Large intestine (tissue), 3 donors: ENCODE measurements around the gene KATNBL1. TPM values are rescaled to one million over a fixed set of nuclear protein-coding genes. Genes with fewer than 3 reads are reported as not detected.

Source experiments
- DNase-seq, 2 donors: peaks; one replicate each; pipeline versions ENCODE4 v3.0.0 to v3.0.0-alpha.2; 2013
- H3K27ac ChIP-seq: one replicate; pipeline ENCODE4 v1.5.1; 2013; ENCODE audit warnings: low read length
- H3K27me3 ChIP-seq: 2 replicates; pipeline ENCODE4 v1.6.1; 2013; ENCODE audit warnings: low read length; ENCODE audit not compliant: control insufficient read depth, insufficient read depth
- H3K36me3 ChIP-seq: 2 replicates; pipeline ENCODE4 v1.6.1; 2013; ENCODE audit warnings: low read length; ENCODE audit not compliant: control insufficient read depth, insufficient read depth
- H3K4me1 ChIP-seq: one replicate; pipeline ENCODE4 v1.6.1; 2013; ENCODE audit warnings: low read length; ENCODE audit not compliant: control insufficient read depth, insufficient read depth
- H3K4me3 ChIP-seq: one replicate; pipeline ENCODE4 v1.5.1; 2013; ENCODE audit warnings: low read length
- H3K9me3 ChIP-seq: one replicate; pipeline ENCODE4 v1.6.1; 2013; ENCODE audit warnings: mild to moderate bottlenecking, low read depth, low read length, moderate library complexity; ENCODE audit not compliant: control insufficient read depth
- WGBS: methylation state at CpG from one replicate; pipeline ENCODE4 v1.1.5; 2013; ENCODE audit warnings: low lambda C conversion rate; ENCODE audit not compliant: insufficient coverage; 5-methylcytosine and 5-hydroxymethylcytosine counted together
- polyA plus RNA-seq: library from polyadenylated mRNA; unstranded; fragments of 120-200 nt; gene quantifications from one replicate; pipeline ENCODE4 v1.2.1, GENCODE V29; 2013

KATNBL1 gene
- polyA plus RNA-seq, 1 donor: 59.4 TPM

DNA sequence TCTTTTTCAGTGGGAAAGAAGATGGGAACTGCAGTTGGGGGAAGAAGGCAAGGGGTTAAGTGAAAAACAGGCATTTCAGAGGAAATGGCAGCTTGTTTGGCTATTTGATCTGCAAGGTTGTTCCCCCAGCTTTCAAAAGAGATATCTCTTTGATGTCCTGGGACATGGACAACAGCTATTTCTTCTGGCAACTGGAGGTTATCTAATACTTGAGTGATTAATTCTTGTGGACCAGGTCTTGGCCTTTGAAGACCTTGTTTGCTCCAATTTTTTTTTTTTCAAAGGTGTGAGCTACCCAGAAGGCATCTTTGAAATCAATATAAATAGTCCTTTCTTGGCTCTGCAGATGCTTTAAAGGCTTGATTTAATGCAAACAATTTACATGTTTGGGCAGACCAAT lies 51.5 kb downstream of the KATNBL1 start:
- Histone ChIP-seq H3K4me3 (no peak overlapping the region), H3K36me3 (peaks cover 49% of the 10 kb centered on the region), H3K27ac (no peak overlapping the region), H3K27me3 (no peaks in the 10 kb centered on the region), H3K4me1 (no peaks in the 10 kb centered on the region), H3K9me3 (peaks cover 21% of the 10 kb centered on the region)
- DNase-seq: no peak

DNA sequence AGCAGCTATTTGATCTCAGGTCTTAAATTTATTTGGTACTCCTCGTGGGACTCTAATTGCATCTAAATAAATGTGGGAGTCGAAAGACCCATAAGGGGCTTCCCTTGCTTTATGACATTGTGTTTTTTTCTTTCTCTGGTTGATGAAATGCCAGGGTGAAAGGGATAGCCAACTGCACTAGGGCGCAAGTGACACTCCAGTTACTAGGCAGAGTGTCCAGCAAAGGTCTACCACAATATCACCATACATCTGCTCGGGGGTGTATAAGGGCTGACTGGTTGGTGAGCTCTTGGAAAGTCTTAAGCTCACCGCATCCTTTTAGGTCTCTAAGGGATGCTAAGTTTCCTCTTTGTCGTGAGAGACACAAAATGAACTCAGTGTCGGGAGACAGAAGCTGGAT lies 54.0 kb downstream of the KATNBL1 start:
- Histone ChIP-seq H3K4me3 (no peak overlapping the region), H3K9me3 (peaks cover 7% of the 10 kb centered on the region), H3K27ac (no peak overlapping the region), H3K4me1 (no peaks in the 10 kb centered on the region), H3K27me3 (no peaks in the 10 kb centered on the region), H3K36me3 (peaks cover 45% of the 10 kb centered on the region)
- WGBS: 43% methylated on average over 1 of the region's 7 CpGs
- DNase-seq: no peak

DNA sequence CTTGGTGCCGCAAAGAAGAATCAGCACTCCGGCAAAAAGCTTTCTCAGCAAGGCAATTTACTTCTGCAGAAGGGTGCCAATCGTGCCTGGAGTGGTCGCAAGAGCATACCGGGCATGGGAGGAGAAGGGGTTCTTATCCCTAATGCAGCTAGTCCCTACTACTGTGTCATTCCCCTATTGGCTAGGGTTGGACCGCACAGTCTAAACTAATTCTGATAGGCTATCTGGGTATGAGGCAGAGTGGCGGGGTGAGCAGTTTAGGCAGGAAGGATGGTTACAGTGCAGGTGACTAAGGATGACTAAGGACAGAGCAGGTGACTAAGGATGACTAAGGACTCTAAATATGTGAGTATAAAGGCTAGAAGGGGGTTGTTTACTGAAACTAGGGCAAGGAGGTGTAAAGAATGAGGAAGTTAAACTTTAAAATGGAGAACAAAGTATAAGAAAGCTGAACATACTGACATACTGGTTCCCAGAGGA lies 55.1 kb downstream of the KATNBL1 start:
- Histone ChIP-seq H3K27ac (no peak overlapping the region), H3K36me3 (peaks cover 48% of the 10 kb centered on the region), H3K9me3 (peaks cover 7% of the 10 kb centered on the region), H3K4me1 (no peaks in the 10 kb centered on the region), H3K27me3 (no peaks in the 10 kb centered on the region), H3K4me3 (no peak overlapping the region)
- DNase-seq: no peak
- WGBS: 100% methylated on average over 1 of the region's 7 CpGs

DNA sequence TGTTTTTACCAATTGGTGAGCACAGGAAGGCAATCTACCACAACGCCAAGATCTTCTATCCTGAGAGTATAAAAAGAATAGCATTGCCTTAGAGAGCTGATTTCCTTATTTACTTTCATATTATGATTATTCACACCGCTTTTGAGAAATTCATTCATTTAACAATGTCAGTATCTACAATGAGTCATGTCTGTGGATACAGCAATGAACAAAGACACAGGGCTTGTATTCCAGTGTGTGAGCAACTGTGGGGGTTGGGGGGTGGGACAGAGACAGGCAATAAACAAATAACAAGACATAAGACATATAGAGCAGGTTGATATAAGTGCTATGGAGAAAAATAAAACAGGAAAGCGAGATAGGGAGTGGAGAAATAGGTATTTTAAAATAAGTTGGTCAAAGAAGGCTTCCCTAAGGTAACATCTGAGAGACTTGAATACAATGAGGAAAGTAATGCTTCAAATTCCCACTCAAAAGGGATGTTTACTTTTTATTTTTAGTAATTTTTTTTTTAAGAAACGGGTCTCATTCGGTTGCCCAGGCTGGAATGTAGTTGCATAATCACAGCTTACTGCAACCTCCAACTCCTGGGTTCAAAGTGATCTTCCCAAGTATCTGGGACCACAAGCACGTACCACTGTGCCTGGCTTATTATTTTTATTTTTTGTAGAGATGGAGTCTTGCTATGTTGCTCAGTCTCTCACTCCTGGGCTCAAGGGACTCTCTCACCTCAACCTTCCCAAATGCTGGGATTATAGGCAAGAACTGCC lies 62.3 kb downstream of the KATNBL1 start:
- Histone ChIP-seq H3K27me3 (no peaks in the 10 kb centered on the region), H3K27ac (no peak overlapping the region), H3K4me1 (no peaks in the 10 kb centered on the region), H3K36me3 (peaks cover 48% of the 10 kb centered on the region), H3K9me3 (no peaks in the 10 kb centered on the region), H3K4me3 (no peak overlapping the region)
- no peak for DNase-seq
- 63% methylated on average over 2 of the region's 6 CpGs for WGBS

DNA sequence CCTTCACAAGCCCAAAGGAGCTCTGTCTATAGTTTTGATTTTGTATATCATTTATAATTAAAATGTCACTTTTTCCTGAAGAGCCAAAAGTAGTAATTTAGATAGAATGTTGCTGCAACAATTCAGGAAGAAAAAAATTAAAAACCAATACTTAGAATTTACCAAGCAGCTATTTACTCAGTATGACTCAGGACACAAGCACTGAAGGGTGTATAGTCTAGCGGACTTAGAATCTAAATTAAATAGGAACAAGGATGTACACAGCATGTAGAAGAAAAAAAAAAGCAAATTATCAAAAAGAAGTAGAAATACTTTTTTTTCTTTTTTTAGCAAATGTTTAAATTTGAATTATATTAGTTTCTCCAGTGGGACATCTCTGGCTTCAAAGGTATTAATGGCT lies 76.4 kb downstream of the KATNBL1 start:
- no peak for DNase-seq
- H3K9me3 ChIP-seq: no peaks in the 10 kb centered on the region
- no peaks in the 10 kb centered on the region for H3K4me1 ChIP-seq
- no peaks in the 10 kb centered on the region for H3K36me3 ChIP-seq
- 100% methylated on average over 1 of the region's 1 CpG for WGBS
- H3K27me3 ChIP-seq: no peaks in the 10 kb centered on the region
- no peak overlapping the region for H3K4me3 ChIP-seq
- H3K27ac ChIP-seq: no peak overlapping the region

DNA sequence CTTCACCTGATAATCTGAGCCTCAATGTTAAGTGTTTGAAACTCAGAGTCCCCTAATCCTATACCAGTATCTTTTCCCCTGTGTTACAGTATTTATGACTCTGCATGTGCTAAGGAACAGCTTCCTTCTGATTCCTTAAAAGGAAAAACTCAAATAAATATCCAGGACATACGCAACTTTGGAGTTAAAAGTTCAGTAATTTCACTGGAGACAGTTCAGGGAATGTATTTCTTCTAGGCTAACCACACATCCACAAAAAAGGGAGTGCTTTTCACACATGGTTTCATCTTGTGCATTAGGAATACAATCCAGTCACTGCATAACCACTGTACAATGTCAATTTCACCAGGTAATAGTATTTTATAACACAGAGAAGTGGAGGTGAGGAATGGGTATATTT lies 77.0 kb downstream of the KATNBL1 start:
- Histone ChIP-seq H3K4me1 (no peaks in the 10 kb centered on the region), H3K9me3 (no peaks in the 10 kb centered on the region), H3K27me3 (no peaks in the 10 kb centered on the region), H3K4me3 (no peak overlapping the region), H3K36me3 (no peaks in the 10 kb centered on the region), H3K27ac (no peak overlapping the region)
- no peak for DNase-seq
- WGBS: no CpG with 5 or more reads among the region's 1 CpG

DNA sequence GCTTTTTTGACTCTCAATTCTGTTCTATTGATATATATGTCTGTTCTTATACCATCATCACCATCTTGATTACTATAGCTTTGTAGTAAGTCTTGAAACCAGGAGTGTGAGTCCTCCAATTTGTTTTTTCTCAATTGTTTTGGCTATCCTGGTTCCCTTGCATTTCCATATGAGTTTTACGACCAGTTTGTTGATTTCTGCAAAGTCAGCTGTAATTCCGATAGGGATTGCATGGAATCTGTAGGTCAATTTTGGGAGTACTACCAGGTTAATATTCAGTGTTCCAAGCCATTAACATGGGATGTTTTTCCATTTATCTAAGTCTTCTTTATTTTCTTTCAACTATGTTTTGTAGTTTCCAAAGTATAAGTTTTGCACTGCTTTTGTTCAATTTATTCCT lies 81.0 kb downstream of the KATNBL1 start:
- H3K9me3 ChIP-seq: no peaks in the 10 kb centered on the region
- H3K27ac ChIP-seq: no peak overlapping the region
- no peaks in the 10 kb centered on the region for H3K4me1 ChIP-seq
- H3K27me3 ChIP-seq: no peaks in the 10 kb centered on the region
- no peak for DNase-seq
- H3K36me3 ChIP-seq: no peaks in the 10 kb centered on the region
- WGBS: 0% methylated on average over 1 of the region's 2 CpGs
- no peak overlapping the region for H3K4me3 ChIP-seq

DNA sequence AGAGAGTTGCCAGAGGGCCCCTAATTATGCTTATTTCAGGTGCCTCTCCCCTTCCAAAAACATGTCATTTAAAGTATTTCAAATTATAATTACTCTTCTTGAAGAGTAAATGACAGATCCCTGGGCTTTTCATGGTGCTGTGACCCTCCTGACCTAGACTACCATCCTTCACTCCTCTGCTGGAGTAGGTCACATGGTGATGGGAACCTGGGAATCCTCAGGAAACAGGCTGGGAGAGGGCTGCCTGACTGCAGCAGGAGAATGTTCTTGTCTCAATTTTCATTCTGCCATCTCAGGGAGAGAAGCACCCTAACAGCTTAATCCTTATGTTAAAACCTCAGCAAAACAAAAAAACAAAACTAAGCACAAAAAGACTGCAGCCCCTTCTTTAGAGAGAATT lies 83.4 kb downstream of the KATNBL1 start:
- Histone ChIP-seq H3K4me3 (no peak overlapping the region), H3K36me3 (no peaks in the 10 kb centered on the region), H3K27me3 (no peaks in the 10 kb centered on the region), H3K27ac (no peak overlapping the region), H3K9me3 (no peaks in the 10 kb centered on the region), H3K4me1 (no peaks in the 10 kb centered on the region)
- DNase-seq: no peak

DNA sequence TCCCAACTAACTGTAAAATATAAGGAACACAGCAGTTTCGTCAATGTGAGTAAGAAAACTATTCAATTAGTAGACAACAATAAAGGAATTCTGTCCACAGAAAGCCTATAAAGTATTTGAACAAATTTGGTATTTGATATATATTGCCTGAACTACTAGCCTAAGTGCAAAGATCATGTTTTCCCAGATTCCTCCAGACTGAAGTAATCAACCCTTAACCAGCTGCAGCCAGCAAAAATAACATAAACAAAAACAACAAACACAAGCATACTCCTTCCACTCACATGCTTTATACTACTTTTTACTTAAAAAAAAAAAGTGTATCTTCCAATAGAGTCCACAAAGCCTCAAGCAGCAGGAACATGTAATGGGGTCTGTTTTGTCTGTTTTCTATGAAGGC lies 84.0 kb downstream of the KATNBL1 start:
- Histone ChIP-seq H3K4me1 (no peaks in the 10 kb centered on the region), H3K36me3 (no peaks in the 10 kb centered on the region), H3K4me3 (no peak overlapping the region), H3K9me3 (no peaks in the 10 kb centered on the region), H3K27ac (no peak overlapping the region), H3K27me3 (no peaks in the 10 kb centered on the region)
- WGBS: 67% methylated on average over 1 of the region's 1 CpG
- DNase-seq: no peak

DNA sequence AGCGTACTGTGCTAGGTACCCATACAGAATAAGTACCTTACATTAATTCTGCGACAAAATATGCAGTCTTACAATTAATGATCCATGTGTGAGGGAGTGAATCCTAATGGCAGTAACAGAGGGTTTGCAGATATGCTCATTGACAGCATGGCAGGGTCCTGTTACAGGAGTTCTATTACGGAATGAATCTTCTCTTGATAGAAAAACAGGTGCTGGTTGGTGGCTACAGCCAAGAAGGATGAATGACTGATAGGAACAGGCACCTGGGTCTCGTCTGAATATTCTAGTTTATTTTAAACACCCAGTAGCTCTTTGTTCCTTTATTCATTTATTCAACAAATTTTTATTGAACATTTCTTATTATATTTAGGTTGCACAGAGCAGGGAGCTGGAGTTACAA lies 85.2 kb downstream of the KATNBL1 start:
- no peaks in the 10 kb centered on the region for H3K36me3 ChIP-seq
- H3K27me3 ChIP-seq: no peaks in the 10 kb centered on the region
- H3K4me1 ChIP-seq: no peaks in the 10 kb centered on the region
- DNase-seq: no peak
- no peak overlapping the region for H3K27ac ChIP-seq
- WGBS: no CpG with 5 or more reads among the region's 4 CpGs
- no peak overlapping the region for H3K4me3 ChIP-seq
- no peaks in the 10 kb centered on the region for H3K9me3 ChIP-seq

DNA sequence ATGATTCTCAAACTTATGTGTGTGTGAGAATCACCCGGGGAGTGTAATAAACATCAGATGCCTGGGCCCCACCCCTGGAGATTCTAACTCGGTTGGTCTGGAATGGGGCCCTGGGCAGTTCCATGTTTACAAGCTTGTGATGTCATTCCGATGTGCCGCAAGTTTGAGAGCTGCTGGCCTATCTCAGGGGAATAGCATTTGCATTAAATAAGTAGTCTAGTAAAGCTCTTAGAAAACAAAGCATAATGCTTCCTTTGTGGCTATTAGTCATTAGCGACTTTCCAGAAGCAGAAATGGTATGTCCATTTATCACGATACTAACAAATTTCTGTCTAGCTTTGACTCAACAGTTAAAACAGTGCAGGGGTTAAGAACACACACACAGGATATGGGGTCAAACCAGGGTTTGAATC lies 87.1 kb downstream of the KATNBL1 start:
- Histone ChIP-seq H3K27ac (no peak overlapping the region), H3K9me3 (no peaks in the 10 kb centered on the region), H3K4me1 (no peaks in the 10 kb centered on the region), H3K27me3 (no peaks in the 10 kb centered on the region), H3K4me3 (no peak overlapping the region), H3K36me3 (no peaks in the 10 kb centered on the region)
- DNase-seq: no peak
- WGBS: 85% methylated on average over 2 of the region's 6 CpGs
